HG03108 (cell line): ENCODE data around the gene MYO5B.

Source experiments
- ATAC-seq: cut with Tn5 transposase; IDR thresholded peaks from one replicate; pipeline ENCODE4 v1.9.1; 2021; ENCODE audit warnings: moderate library complexity; ENCODE audit not compliant: unreplicated experiment

MYO5B gene

DNA sequence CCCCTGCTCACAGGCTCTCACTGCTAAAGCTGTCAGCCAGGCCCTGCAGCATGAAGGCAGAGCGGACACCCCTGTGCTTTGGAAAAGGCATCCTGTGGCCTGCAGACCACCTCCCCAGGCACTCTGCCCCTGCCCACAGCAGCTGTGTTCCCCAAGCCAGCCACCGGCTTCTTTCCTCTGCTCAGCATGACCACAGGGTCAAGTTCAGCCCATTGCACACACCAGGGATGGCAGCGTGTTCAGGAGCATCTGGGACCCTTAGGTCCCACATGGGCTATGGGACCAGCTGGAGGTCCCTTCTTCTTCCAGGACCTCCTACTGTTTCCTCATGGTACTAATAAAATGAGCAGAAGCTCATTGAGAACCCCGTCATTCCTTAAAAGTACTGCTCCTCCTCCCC is 263.2 kb downstream of the MYO5B start:
- no peak for ATAC-seq

DNA sequence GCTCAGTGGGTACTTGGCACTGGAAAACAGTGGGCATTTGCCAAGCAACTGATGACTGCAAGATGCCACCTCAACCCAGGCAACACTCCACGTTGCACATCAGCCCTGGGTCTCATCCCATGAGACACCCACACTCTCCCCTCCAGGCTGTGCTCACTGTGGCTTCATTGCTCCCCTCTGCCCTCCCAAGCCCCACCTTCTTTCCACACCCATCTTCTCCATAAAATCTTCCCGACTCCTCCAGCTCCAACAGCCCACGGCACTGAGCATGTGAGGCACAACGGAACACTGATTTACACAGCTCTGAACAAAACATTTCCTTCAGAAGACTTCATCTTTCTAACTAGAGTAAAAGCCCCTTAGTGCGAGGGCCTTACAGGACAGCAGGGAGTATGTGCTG is 263.8 kb downstream of the MYO5B start:
- no peak for ATAC-seq

DNA sequence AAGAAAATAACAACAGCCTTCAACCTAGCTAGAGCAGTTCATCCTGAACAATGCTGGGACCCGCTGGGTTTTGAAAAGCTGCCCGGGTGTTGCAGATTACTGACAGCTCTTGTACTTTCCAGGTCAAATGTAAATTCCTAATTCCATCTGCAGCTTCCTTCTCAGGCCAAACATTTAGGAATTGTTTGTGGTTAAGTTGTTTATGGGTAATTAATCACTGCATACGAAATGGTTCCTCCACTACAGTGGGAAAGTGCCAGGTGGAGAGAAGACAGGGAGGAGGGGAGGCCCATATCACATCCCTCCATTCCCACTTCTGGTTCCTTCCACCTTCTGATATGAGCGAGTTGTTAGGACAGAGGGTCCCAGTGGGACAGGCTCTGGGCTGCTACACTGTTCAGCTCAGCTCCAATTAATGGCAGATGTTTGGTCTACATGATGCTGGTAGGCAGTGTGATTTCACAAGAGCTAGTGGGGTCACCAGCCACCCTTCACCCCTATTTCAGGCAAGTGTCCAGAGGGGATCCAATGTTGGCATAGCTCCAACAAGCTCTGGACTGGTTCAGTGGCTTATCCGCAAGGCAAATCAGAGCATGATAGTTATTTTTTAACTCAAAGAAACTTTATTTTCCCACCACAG is 268.7 kb downstream of the MYO5B start:
- no peak for ATAC-seq

DNA sequence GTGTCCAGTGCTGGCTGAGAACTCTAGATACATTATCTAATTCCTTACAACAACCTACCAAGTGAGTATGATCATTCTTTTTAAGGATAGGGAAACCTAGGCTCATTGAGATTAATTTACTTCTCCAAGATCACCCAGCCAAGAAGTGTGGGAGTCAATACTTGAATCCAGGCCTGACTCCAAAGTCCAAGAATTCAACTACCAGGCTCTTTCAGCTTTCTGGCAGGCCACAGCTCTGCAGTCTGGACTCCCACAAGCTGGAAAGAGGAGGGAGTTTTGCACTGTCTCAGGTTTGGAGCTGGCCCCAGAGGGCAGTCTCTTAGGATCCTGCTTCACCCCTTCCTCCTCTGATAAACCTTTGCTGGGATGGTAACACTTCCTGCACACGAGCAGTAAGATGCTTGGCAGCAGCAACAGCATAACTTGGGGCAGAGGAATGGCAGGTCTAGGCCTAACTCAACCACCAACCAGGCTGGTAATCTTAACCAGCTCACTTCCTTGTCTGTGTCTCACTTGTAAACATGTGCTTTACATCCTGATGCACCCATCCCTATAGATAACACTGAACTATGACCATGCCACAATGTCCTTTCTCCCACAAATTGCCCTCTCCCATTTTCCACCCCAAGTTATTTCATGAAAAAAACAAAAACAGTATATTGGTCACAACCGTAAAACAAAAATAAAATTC is 270.5 kb downstream of the MYO5B start:
- ATAC-seq = no peak

DNA sequence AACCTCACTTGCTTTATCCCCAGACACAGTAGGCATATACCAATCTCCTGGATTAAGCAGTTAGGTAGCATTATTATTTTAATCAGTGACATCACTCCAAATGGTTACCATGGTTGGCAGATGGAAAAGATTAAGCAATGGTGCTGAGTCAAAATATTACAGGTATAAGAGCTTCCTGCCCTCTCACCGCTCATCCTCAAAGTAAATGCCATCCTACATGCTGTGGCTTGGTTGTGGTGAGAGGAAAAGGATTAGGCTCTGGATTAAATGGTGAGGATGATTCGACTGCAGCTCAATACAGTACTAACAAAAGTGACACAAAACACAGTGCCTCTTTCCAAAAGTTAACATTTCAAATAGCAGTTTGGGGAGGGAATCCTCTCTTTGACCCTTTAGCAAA is 272.7 kb downstream of the MYO5B start:
- ATAC-seq = no peak

DNA sequence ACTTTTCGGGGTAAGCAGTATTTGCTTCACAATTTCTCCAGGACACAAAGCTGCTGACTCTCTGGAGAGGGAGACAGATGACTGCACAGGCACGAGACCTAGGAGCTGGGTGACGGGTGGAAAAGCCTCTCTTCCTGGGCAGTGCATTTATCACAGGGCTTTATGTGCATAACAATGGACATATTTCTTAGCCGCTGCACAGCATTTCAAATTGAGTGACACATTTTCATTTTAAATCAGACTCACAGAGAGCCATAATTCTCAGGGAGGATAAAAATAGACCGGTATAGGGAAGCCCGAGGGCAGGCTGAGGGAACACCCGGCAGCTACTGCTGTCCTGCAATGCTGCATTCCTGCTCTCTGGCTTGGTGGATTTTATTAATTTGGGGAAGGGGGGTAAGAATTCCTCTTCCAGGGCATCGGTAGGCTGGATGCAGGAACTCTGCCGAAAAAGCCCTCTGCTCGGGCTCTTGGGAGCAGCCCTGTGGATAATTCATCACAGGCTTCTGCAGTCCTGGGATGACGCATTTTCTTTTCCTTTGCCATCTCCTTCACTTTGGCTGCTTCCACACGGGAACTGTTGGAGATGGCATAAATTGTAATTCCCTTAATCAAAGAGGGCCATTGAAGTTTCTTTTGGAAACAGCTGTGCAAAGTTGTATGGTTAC is 273.5 kb downstream of the MYO5B start:
- no peak for ATAC-seq

DNA sequence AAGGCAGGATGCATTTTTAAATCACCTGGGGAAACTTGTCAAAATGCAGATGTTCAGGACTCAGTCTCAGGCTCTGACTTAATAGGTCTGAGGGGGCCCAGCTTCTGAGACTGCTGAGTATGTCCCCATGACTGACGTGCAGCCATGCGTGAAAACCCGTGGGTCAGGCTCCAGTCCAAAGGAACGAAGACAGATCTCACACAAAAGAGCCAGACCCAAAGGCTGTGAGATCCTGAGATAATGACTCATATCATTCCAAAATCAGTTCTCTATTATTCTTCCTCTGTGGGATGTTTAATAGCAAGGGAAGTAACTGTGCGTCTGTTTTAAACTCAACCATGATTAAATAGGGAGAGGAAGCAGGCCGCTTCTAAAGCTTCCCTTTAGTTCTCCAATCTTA is 274.2 kb downstream of the MYO5B start:
- no peak for ATAC-seq

DNA sequence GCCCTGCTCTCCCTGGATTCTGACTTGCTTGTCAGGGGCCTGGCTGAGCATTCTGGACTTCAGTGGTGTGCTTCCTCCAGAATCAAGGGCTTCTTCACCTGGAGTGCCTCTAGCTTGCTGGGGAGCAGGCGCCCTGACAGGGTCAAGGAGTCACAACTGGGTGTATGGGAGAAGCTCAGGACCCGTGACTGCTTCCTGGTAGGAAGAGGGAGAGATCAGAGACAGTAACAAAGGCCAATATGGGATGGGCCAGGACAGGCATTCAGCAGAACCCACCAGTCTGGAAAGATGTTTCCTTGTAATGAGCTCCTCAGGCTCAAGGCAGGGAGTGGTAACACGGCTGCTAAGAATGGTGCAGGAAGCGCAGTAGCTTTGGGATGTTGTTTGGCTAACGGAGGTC is 277.2 kb downstream of the MYO5B start:
- ATAC-seq = no peak

DNA sequence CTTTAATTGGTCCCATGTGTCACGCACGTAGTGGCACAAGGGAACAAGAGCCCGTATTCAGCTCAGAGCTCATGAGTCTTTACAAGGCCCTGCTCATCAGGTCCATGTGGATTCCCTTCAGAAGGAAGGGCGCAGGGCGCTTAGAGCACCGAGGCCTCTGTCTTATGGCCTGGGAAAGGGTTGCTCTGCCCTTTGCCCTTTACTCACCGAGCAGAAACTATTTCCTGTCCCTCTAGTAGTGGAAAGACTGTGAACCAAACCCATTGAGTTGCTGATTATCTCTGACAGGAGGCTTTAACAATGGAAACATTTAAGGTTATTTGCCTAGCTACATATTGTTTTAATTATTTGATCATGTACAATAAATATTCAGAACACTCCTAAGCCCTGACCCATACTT is 279.6 kb downstream of the MYO5B start:
- ATAC-seq = no peak

DNA sequence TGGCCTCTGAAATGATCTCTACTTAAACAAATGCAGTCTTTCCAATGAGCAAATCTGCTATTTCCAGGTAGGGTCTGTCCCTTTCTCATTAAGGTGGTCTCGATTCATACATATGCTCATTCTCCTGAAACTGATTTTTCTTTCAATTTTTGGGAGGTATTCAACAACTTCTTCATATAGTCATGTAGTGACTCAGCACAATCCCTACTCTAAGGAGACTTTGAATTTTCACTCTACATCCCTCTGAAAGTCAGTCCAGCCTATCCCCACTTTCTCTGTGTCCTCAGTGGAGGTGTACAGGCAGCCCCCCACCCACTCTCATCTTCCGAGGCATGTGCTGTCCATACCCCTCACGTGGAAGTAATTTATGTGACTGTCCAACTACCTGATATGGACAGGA is 281.7 kb downstream of the MYO5B start:
- ATAC-seq = no peak

DNA sequence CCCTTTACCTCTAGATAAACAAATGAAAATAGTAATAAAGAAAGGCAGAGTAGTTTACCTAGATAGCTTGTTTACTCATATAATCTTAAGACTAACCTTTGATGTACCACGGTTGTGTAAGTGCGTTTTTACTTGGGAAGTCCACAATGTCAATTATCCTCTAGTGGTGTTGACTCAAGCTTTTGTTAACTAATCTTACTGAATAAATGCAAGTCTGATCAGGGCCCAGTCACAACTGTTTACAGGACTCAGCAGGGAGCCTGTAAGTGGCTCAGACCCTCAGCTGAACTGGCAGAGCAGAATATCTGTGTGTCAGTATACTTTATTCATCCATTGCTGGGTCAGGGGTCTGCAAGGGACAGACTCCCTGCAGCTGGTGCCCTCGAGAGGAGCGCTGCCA is 283.5 kb downstream of the MYO5B start:
- ATAC-seq = no peak

DNA sequence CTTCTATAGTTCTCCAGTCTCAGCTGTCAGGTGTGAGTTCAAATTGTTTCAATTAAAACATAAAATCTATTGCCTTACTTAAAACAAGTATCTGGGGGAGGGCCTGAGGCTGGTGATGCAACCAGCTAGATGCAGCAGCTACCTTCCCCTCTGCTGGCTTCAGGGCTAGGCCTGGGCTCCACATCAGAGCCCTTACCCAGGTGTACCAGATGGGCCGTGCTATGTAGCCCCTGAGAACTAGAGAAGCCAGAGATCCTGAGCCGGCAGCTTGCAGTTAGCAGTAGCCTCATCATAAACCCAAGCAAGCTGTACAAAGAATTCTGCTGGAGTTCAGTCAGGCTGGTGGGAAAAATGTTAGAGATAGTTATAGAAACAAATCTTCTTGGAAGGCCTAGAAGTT is 284.0 kb downstream of the MYO5B start:
- ATAC-seq = no peak

DNA sequence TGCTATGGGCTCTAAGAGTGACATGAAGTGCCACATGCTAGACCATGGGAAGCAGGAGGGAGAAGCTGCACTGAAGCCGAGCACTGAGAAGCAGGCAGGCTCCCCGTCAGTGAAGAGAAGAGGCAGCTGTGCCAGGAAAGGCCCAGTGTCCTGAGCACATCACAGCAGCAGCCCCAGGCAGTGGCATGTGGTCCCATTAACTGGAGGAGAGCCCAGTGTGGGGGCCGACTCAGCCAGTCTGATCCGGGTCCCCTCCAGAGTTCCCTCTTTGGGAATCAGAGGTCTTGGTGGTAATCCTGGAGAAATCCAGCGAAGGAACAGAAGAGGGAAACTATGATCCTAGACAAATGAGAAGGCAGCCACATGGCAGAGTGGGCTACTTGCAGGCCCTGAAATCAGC is 284.9 kb downstream of the MYO5B start:
- no peak for ATAC-seq

DNA sequence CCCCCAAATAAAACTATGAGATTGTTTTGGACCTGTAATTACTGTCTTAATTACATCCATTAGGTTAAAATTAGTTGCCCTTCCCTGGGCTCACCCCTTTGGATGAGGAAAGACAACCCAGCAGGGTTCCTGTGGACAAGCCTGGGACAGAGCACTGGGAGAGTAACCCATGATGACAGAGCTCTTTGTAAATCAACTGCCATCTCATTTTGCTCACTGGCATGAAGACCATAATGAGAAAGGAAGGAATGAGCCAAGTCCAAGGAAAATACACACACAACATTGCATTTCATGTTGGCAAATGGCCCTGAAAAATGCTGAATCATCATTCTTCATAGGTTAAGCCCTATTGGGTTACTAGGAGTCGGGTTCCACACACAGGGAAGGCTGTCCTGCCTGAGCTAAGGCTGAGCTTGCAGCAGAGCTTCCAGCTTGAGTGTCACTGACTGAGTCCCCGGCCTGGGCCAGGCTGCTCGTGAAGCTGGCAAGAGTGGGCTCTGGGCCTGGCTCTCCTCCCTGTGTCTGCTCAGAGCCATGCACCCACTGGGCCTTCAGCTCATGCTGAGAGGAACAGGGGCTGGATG is 287.5 kb downstream of the MYO5B start:
- no peak for ATAC-seq

DNA sequence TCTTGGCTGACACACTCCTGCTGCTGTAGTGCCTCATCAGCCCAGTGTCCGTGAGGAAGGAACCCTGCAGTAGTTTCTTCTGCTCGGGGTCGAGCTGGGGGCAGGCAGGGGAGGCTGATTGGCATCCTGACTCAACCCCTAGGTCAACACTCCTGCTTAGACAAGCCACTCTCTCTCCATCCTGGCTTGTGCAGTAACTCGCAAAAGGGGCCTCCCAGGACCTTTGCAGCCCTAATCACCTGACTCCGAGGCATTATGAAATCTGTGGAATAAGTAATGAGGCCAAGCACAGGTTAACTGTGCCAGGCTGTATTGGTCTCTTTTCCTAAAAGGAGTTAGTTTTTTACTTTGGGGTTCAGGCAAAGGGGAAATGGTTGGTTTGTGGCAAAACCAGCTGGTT is 289.2 kb downstream of the MYO5B start:
- no peak for ATAC-seq

DNA sequence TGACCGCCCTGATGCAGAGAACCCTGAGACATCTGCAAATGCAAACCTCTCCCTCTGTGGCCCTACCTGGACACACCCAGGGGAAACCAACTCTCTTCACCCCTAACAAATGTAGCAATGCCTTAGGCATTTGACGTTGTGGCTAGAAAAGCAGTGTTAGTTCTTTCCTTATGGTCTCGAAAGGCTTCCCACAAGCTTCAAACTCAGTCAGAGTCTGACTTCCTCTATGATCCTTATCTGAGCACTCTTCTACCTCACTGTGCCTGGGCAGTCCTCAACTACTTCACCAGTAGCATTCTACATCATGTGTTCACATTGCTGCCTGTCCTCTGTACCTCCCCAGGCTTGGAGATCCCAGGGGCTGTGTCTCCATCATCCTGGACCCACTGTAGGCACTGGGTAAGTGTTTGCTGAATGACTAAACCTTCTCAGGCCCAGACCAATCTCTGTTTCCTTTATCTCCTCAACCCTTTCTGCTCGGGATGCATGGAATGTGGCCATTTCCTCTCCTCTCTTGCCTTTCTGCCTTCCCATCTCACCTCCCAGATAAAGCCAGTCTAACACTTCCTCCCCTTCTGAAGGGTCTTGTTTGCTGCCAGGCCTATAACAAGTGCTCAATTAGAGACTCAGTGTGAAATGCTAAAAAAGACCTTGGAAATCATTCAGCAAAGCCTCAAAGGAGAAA is 289.9 kb downstream of the MYO5B start:
- no peak for ATAC-seq

DNA sequence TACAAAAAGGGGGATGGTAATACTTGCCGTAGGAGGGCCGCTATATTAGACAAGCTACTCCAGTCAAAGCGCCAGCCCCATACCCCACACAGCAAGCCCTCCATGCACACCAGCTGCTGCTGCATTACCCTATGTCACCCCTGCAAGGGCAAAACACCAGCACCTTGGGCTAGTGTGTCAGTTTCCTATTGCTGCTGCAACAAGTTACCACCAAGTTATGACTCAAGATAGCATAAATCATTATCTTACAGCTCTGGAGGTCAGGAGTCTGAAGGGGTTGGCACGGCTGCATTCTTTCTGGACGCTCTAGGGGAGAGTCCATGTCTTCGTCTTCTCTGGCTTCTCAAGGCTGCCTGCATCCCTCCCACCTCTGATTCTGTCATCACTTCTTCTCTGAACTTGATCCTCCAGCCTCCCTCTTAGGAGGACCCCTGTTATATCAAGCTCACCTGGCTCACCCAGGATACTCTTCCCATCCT is 293.0 kb downstream of the MYO5B start:
- no peak for ATAC-seq

DNA sequence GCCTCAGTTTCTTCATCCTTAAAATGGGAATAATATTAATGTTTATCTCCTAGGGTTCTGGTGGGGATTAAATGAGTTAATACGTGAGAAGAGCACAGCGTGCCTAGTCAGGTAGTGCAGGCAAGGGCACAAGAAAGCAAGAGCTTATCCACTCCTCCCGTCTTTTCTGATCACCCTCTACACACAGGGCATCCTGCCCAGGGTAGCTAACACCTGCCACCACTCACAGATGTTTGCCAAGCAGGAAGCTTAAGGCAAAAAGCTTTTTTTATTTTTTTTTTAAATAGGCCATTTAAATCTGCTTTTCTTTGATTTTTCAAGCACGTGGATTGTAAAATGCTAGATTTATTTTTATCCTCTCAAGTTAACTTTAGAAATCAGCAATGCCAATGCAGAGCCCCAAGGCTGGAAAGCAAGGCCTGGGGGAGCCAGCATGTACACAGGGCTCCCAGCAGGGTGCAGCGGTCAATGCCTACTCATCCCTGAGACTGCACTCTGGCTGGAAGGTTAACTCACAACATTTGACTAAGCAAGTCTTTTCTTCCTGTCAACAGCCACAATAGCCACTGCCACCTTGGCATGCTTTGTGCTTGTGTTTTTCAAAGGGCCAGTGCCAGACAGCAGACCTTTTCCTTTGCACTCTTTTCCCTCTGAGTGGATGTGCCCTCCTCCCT is 295.2 kb downstream of the MYO5B start:
- ATAC-seq = no peak

DNA sequence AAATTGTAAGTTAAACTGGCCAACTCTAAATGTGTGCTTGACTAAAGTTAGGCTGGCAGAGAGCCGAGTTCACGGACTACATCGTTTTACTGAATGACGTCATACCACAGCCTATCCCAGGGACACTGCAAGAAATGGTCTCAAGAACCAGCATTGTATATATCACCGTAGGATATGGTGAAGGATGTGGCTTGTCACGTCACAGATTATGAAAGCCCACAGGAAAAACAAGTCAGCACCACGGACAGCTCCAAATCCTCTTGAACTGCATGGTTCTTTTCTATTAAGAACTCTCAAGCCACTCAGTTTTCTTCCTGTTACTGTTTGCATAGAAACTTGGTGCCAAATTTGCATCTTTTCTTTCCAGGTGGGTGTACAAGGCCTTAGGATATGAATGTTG is 296.5 kb downstream of the MYO5B start:
- ATAC-seq = no peak

DNA sequence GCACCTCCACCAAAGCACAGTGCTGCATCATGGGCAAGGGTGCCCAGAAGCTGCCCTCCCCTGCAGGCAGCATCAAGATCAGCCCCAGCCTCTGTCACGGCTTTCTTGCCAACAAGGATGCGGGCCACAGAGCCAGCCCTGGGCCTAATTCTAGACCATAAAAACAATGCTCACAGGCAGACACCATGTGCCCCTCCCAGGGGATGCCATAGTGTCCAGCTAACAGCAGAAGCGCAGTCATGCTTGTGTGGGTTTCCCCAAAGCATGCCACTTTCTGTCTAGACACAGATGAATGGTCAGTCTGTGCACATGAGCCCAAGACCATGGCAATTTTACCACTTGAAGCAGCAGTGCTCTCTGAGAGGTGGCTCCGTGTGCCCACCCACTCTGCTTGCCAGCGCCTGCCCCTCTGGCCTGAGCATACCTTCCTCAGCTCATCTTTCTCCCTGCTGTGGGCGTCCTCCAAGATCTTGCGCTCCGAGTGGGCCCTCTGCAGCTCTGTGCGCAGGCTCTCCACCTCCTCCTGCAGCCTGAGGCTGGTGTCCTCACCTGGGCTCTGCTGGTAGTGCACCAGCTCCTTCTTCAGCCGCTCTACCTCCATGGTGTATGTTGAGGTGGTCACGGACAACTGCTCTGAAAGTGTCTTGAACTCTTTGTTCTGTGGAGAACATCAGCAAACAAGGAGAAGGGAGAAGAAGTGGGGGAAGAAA is 300.3 kb downstream of the MYO5B start:
- ATAC-seq = no peak
